ENCODE data around the gene SEPTIN6.

The SEPTIN6 gene

DNA sequence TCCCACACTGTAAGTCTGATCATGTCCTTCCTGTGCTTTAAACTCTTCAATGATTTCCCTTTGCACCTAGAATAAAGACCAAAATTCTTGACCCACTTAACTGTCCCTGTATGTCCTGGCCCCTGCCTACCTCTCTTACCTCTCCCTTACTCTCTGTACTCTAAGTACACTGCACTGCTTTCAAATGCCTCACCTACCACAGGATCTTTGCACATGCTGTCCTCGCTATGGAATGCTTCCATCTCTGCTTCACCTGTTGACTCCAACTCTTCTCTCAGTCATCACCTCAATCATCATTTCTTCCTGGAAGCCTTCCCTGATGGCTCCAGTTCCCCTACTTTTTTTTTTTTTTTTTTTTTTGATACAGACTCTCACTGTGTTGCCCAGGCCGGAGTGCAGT lies 29.0 kb upstream of the SEPTIN6 start:
- Histone ChIP-seq H3K4ac (ENCODE audit: low read depth, low read length) (no peak overlapping the region), H2BK12ac (ENCODE audit: low read length) (no peak overlapping the region), H3K79me1 (ENCODE audit: low read length) (no peaks in the 10 kb centered on the region), H3K23ac (ENCODE audit: low read length) (no peak overlapping the region), H3K14ac (ENCODE audit: low read length) (no peak overlapping the region), H3K36me3 (ENCODE audit: control insufficient read depth in 1 of 2, insufficient read depth in 2 of 2, low read length in 2 of 2) (no peaks in the 10 kb centered on the region), H3K79me2 (ENCODE audit: control insufficient read depth, insufficient read depth, low read length, poor library complexity) (no peaks in the 10 kb centered on the region), H3K9me3 (ENCODE audit: insufficient read depth, low read depth, low read length) (no peaks in the 10 kb centered on the region), H3K4me3 (ENCODE audit: low read depth, low read length) (no peak overlapping the region), H3K4me1 (ENCODE audit: control insufficient read depth in 1 of 2, insufficient read depth in 2 of 2, low read length in 2 of 2) (no peaks in the 10 kb centered on the region), H3K9ac (ENCODE audit: low read length) (no peak overlapping the region), H2BK120ac (ENCODE audit: insufficient read depth, low read length, poor library complexity) (no peak overlapping the region), H4K91ac (ENCODE audit: low read depth, low read length) (no peak overlapping the region), H4K12ac (ENCODE audit: low read depth, low read length) (no peak overlapping the region), H3K27ac (ENCODE audit: low read depth, low read length) (no peak overlapping the region), H3K18ac (ENCODE audit: low read length) (no peak overlapping the region), H2BK5ac (ENCODE audit: low read depth, low read length, poor library complexity) (no peak overlapping the region), H3K4me2 (ENCODE audit: low read length) (no peak overlapping the region), H2AFZ (ENCODE audit: insufficient read depth, low read length, poor library complexity) (no peak overlapping the region), H4K8ac (ENCODE audit: low read depth, low read length) (no peak overlapping the region), H3K27me3 (ENCODE audit: insufficient read depth, low read length) (no peaks in the 10 kb centered on the region), H2AK5ac (ENCODE audit: low read length) (no peak overlapping the region)
- no peak for DNase-seq
- WGBS (ENCODE audit: extremely low coverage, insufficient coverage, insufficient read length): no CpG with 5 or more reads among the region's 2 CpGs

DNA sequence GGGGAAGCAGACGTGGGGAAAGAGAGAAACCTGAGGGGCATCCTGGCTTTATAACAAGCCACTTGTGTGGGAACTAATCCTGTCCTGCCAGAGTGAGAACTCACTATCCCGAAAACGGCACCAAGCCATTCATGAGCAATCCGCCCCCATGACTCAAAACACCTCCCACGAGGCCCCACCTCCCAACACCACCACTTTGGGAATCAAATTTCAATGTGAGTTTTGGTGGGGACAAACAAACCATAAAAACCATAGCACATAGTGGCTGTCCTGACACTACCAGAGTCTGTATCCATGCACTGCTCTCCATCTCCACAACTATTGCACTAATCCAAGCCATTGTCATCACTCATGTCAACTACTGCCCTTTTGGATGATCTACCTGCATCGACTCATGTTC lies 28.5 kb upstream of the SEPTIN6 start:
- no peaks in the 10 kb centered on the region for H3K36me3 ChIP-seq (ENCODE audit: control insufficient read depth in 1 of 2, insufficient read depth in 2 of 2, low read length in 2 of 2)

DNA sequence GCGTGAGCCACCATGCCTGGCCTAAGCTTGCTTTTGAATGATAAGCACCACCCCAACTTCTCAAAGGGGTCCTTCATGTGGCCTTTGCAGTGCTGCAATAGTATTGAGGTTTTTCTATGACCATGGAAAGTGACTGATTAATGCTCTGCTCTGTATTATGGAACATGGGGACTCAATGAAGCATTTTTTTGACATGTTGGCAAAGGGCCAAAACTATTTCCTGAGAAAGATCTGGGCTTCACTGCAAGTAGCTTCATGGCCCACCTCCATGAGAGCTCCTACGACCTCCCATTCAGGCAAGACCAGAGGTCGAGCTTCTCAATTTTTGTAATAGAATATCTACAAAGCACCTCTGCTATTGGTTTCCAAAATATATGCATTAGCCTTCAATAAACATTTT lies 16.7 kb upstream of the SEPTIN6 start:
- Histone ChIP-seq H2AFZ (ENCODE audit: insufficient read depth, low read length, poor library complexity) (no peak overlapping the region), H3K4me3 (ENCODE audit: low read depth, low read length) (no peak overlapping the region), H4K12ac (ENCODE audit: low read depth, low read length) (no peak overlapping the region), H2BK120ac (ENCODE audit: insufficient read depth, low read length, poor library complexity) (no peak overlapping the region), H3K9ac (ENCODE audit: low read length) (no peak overlapping the region), H3K36me3 (ENCODE audit: control insufficient read depth in 1 of 2, insufficient read depth in 2 of 2, low read length in 2 of 2) (no peaks in the 10 kb centered on the region), H4K91ac (ENCODE audit: low read depth, low read length) (no peak overlapping the region), H3K79me1 (ENCODE audit: low read length) (no peaks in the 10 kb centered on the region), H3K4me2 (ENCODE audit: low read length) (no peak overlapping the region), H3K4ac (ENCODE audit: low read depth, low read length) (no peak overlapping the region), H3K18ac (ENCODE audit: low read length) (no peak overlapping the region), H3K9me3 (ENCODE audit: insufficient read depth, low read depth, low read length) (no peaks in the 10 kb centered on the region), H3K14ac (ENCODE audit: low read length) (no peak overlapping the region), H3K27me3 (ENCODE audit: insufficient read depth, low read length) (no peaks in the 10 kb centered on the region), H4K8ac (ENCODE audit: low read depth, low read length) (no peak overlapping the region), H2AK5ac (ENCODE audit: low read length) (no peak overlapping the region), H3K23ac (ENCODE audit: low read length) (no peak overlapping the region), H3K79me2 (ENCODE audit: control insufficient read depth, insufficient read depth, low read length, poor library complexity) (no peaks in the 10 kb centered on the region), H2BK12ac (ENCODE audit: low read length) (no peak overlapping the region), H3K4me1 (ENCODE audit: control insufficient read depth in 1 of 2, insufficient read depth in 2 of 2, low read length in 2 of 2) (no peaks in the 10 kb centered on the region), H3K27ac (ENCODE audit: low read depth, low read length) (no peak overlapping the region), H2BK5ac (ENCODE audit: low read depth, low read length, poor library complexity) (no peak overlapping the region)
- DNase-seq: no peak
- WGBS (ENCODE audit: extremely low coverage, insufficient coverage, insufficient read length): no CpG with 5 or more reads among the region's 3 CpGs

More for the DNA sequence above, 28.5 kb upstream of the SEPTIN6 start:
- no peak overlapping the region for H2BK120ac ChIP-seq (ENCODE audit: insufficient read depth, low read length, poor library complexity)
- no peak overlapping the region for H3K4ac ChIP-seq (ENCODE audit: low read depth, low read length)
- no peak overlapping the region for H4K12ac ChIP-seq (ENCODE audit: low read depth, low read length)
- H3K14ac ChIP-seq (ENCODE audit: low read length): no peak overlapping the region
- no peaks in the 10 kb centered on the region for H3K79me1 ChIP-seq (ENCODE audit: low read length)
- no CpG with 5 or more reads among the region's 6 CpGs for WGBS (ENCODE audit: extremely low coverage, insufficient coverage, insufficient read length)
- no peak overlapping the region for H2BK12ac ChIP-seq (ENCODE audit: low read length)
- H3K27ac ChIP-seq (ENCODE audit: low read depth, low read length): no peak overlapping the region
- H3K9me3 ChIP-seq (ENCODE audit: insufficient read depth, low read depth, low read length): no peaks in the 10 kb centered on the region
- no peak overlapping the region for H2BK5ac ChIP-seq (ENCODE audit: low read depth, low read length, poor library complexity)
- no peak overlapping the region for H4K91ac ChIP-seq (ENCODE audit: low read depth, low read length)
- no peaks in the 10 kb centered on the region for H3K79me2 ChIP-seq (ENCODE audit: control insufficient read depth, insufficient read depth, low read length, poor library complexity)
- H3K4me1 ChIP-seq (ENCODE audit: control insufficient read depth in 1 of 2, insufficient read depth in 2 of 2, low read length in 2 of 2): no peaks in the 10 kb centered on the region
- H2AFZ ChIP-seq (ENCODE audit: insufficient read depth, low read length, poor library complexity): no peak overlapping the region
- H4K8ac ChIP-seq (ENCODE audit: low read depth, low read length): no peak overlapping the region
- no peak overlapping the region for H3K18ac ChIP-seq (ENCODE audit: low read length)
- no peaks in the 10 kb centered on the region for H3K27me3 ChIP-seq (ENCODE audit: insufficient read depth, low read length)
- no peak for DNase-seq
- no peak overlapping the region for H3K9ac ChIP-seq (ENCODE audit: low read length)
- H3K4me2 ChIP-seq (ENCODE audit: low read length): no peak overlapping the region
- H3K23ac ChIP-seq (ENCODE audit: low read length): no peak overlapping the region
- H2AK5ac ChIP-seq (ENCODE audit: low read length): no peak overlapping the region
- no peak overlapping the region for H3K4me3 ChIP-seq (ENCODE audit: low read depth, low read length)

DNA sequence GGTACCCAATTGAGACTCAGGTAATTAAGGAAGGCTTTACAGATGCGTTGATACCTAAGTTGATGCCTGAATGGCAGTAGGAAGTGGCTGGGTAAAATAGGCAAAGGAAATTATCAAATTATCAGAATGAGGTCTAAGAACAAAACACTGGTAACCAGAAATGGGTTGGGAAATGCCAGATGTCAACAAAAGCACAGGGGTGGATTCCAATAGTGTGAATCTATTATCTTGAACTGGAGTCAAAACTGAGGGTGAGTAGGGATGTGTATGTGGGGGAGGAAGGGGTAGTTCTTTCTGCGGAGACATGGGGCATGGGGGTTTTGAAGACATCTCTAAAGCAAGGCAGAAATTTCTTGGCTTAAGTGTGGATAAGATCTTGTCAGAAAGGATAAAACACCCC lies 16.0 kb upstream of the SEPTIN6 start:
- no peak overlapping the region for H4K91ac ChIP-seq (ENCODE audit: low read depth, low read length)
- H4K8ac ChIP-seq (ENCODE audit: low read depth, low read length): no peak overlapping the region
- H4K12ac ChIP-seq (ENCODE audit: low read depth, low read length): no peak overlapping the region
- H3K4ac ChIP-seq (ENCODE audit: low read depth, low read length): no peak overlapping the region
- no CpG with 5 or more reads among the region's 2 CpGs for WGBS (ENCODE audit: extremely low coverage, insufficient coverage, insufficient read length)
- no peak overlapping the region for H2AK5ac ChIP-seq (ENCODE audit: low read length)
- H3K79me2 ChIP-seq (ENCODE audit: control insufficient read depth, insufficient read depth, low read length, poor library complexity): no peaks in the 10 kb centered on the region
- H3K14ac ChIP-seq (ENCODE audit: low read length): no peak overlapping the region
- no peak overlapping the region for H2BK120ac ChIP-seq (ENCODE audit: insufficient read depth, low read length, poor library complexity)
- no peak for DNase-seq
- H3K27ac ChIP-seq (ENCODE audit: low read depth, low read length): no peak overlapping the region
- H3K4me3 ChIP-seq (ENCODE audit: low read depth, low read length): no peak overlapping the region
- no peaks in the 10 kb centered on the region for H3K9me3 ChIP-seq (ENCODE audit: insufficient read depth, low read depth, low read length)
- H2AFZ ChIP-seq (ENCODE audit: insufficient read depth, low read length, poor library complexity): no peak overlapping the region
- H3K79me1 ChIP-seq (ENCODE audit: low read length): no peaks in the 10 kb centered on the region
- H3K36me3 ChIP-seq (ENCODE audit: control insufficient read depth in 1 of 2, insufficient read depth in 2 of 2, low read length in 2 of 2): no peaks in the 10 kb centered on the region
- no peaks in the 10 kb centered on the region for H3K27me3 ChIP-seq (ENCODE audit: insufficient read depth, low read length)
- no peak overlapping the region for H2BK5ac ChIP-seq (ENCODE audit: low read depth, low read length, poor library complexity)
- no peak overlapping the region for H2BK12ac ChIP-seq (ENCODE audit: low read length)
- no peak overlapping the region for H3K4me2 ChIP-seq (ENCODE audit: low read length)
- no peak overlapping the region for H3K23ac ChIP-seq (ENCODE audit: low read length)
- H3K18ac ChIP-seq (ENCODE audit: low read length): no peak overlapping the region
- H3K9ac ChIP-seq (ENCODE audit: low read length): no peak overlapping the region
- no peaks in the 10 kb centered on the region for H3K4me1 ChIP-seq (ENCODE audit: control insufficient read depth in 1 of 2, insufficient read depth in 2 of 2, low read length in 2 of 2)
